BE2C (cell line): ENCODE measurements around the gene RBM48.
A peak's percentile ranks its signal among the peaks of the same experiment; 100 is the strongest.
"Not testable (repeated sequence)": the region's sequence is repeated elsewhere in the genome, so short reads cannot be mapped to it uniquely, and the experiment has no call there.

ENCODE experiments used
- DNase-seq: peaks from one replicate; pipeline ENCODE4 v3.0.0-alpha.2; 2020
- H3K27me3 ChIP-seq: fragments of 250-450 bp; sonication (Bioruptor Pico); 2 replicates; pipeline ENCODE4 v1.5.1; 2020; ENCODE audit warnings: mild to moderate bottlenecking
- H3K36me3 ChIP-seq: fragments of 250-450 bp; sonication (Bioruptor Pico); 2 replicates; pipeline ENCODE4 v1.5.1; 2020; ENCODE audit warnings: mild to moderate bottlenecking
- H3K4me1 ChIP-seq: fragments of 250-450 bp; sonication (Bioruptor Pico); 2 replicates; pipeline ENCODE4 v1.5.1; 2020
- H3K4me3 ChIP-seq: 2 replicates; pipeline ENCODE4 v1.5.1; 2011; ENCODE audit warnings: low read depth, low read length
- H3K9me3 ChIP-seq: fragments of 250-450 bp; sonication (Bioruptor Pico); 2 replicates; pipeline ENCODE4 v1.5.1; 2020
- CTCF ChIP-seq: IDR thresholded peaks from 2 replicates; pipeline ENCODE4 v1.5.1; 2012; ENCODE audit warnings: mild to moderate bottlenecking, low read depth, low read length

The RBM48 gene

DNA sequence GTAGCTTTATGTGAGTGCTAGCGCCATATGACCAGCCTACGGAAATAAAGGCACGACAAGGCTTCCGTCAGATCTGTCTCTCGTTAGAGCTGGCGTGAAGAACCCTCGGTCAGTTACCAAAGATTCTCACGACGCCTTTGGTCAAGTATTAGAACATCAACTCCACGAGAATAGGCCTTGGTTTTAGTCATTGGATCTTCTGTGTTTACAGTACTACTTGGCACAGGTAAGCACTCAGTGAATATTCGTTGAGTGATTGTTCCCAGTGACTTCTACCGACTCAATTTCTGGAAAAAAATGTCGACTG, 316 bp downstream of the RBM48 start:
- no peak for DNase-seq
- H3K4me3 ChIP-seq, result peak overlapping the region; percentile 90

DNA sequence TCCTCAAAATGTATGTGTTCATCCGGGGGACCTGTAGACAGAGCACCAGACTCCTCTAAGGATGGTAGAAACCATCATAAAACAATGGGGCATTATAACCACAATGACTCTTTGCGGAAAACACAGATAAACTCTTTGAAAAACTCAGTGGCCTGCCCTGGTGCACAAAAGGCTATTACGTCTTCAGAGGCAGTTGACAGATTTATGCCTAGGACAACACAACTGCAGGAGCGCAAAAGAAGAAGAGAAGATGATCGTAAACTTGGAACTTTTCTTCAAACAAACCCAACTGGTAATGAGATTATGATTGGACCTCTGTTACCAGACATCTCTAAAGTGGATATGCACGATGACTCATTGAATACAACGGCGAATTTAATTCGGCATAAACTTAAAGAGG, 6.0 kb downstream of the RBM48 start:
- no peak overlapping the region for H3K4me3 ChIP-seq
- no peak for TF ChIP-seq CTCF
- no peaks in the 10 kb centered on the region for H3K9me3 ChIP-seq
- no peaks in the 10 kb centered on the region for H3K27me3 ChIP-seq
- no peaks in the 10 kb centered on the region for H3K4me1 ChIP-seq
- DNase-seq, result no peak
- H3K36me3 ChIP-seq, result peaks cover 61% of the 10 kb centered on the region

More for the DNA sequence above, 316 bp downstream of the RBM48 start:
- Histone ChIP-seq H3K27me3 (no peaks in the 10 kb centered on the region), H3K4me1 (no peaks in the 10 kb centered on the region), H3K9me3 (no peaks in the 10 kb centered on the region), H3K36me3 (peaks cover 22% of the 10 kb centered on the region)
- TF ChIP-seq CTCF, result no peak

DNA sequence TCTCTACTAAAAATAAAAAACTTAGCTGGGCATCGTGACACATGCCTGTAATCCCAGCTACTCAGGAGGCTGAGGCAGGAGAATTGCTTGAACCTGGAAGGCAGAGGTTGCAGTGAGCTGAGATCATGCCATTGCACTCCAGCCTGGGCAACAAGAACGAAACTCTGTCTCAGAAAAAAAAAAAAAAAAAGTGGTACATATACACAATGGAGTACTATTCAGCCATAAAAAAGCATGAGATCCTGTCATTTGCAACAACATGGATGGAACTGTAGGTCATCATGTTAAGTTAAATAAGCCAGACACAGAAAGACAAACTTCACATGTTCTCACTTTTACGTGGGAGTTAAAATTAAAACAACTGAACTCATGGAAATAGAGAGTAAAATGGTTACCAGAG, 14.9 kb downstream of the RBM48 start:
- not testable (repeated sequence) for H3K4me1 ChIP-seq, H3K9me3 ChIP-seq, H3K4me3 ChIP-seq, H3K27me3 ChIP-seq, H3K36me3 ChIP-seq, DNase-seq

DNA sequence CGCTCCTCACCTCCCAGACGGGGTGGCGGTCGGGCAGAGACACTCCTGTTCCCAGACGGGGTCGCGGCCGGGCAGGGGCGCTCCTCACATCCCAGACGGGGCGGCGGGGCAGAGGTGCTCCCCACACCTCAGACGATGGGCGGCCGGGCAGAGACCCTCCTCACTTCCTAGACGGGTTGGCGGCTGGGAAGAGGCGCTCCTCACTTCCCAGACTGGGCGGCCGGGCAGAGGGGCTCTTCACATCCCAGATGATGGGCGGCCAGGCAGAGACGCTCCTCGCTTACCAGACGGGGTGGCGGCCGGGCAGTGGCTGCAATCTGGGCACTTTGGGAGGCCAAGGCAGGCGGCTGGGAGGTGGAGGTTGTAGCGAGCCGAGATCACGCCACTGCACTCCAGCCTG, 16.5 kb downstream of the RBM48 start:
- H3K36me3 ChIP-seq, H3K27me3 ChIP-seq, H3K4me1 ChIP-seq, DNase-seq, H3K4me3 ChIP-seq, H3K9me3 ChIP-seq: not testable (repeated sequence)

GRCh38 chr7:92546856-92547497, 18.4 kb downstream of the RBM48 start:
- no peak for DNase-seq
- no peak overlapping the region for H3K4me3 ChIP-seq
- no peaks in the 10 kb centered on the region for H3K36me3 ChIP-seq
- TF ChIP-seq CTCF, result no peak
- no peaks in the 10 kb centered on the region for H3K4me1 ChIP-seq
- no peaks in the 10 kb centered on the region for H3K27me3 ChIP-seq
- H3K9me3 ChIP-seq, result no peaks in the 10 kb centered on the region

DNA sequence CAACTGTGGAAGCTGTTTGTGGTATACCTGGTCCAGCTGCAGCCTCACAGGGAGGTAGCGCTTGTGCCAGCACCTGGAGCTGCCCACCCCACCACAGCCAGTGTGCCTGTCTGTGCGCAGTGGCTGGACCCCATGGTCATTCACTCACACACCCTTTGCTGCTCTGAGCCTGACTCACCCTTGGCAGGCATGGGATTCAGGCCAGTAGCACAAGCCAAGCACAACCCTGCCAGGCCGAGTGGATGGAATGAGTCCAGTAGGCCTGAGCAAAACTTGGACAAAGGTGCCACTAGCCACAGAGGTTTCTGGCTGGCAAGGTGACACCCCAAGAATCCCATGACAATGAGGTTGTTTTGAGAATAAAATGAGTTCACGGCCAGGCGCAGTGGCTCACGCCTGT, 19.0 kb downstream of the RBM48 start:
- Histone ChIP-seq H3K36me3 (no peaks in the 10 kb centered on the region), H3K27me3 (no peaks in the 10 kb centered on the region)
- TF ChIP-seq CTCF, result no peak

DNA sequence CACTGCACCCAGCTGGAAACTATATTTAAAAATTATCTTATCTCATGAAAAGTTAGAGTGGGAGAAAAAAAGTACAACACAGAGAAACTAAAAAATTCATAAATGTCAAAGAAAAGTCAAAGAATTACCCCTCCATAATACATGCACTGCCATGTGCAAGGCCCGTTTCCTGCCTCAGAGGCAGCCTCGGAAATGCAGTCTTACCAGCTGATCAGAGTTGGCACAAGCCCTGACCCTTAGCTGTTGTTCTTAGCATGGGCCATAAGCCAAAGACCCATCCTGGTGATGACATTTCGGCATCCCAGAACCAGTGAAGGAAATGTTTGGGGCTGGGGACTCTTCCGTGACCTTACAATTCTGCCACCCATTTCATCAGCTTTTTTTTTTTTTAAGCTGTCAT, 21.6 kb downstream of the RBM48 start:
- no peaks in the 10 kb centered on the region for H3K4me1 ChIP-seq
- H3K9me3 ChIP-seq, result no peaks in the 10 kb centered on the region
- no peak overlapping the region for H3K4me3 ChIP-seq
- no peaks in the 10 kb centered on the region for H3K36me3 ChIP-seq
- no peak for TF ChIP-seq CTCF
- no peaks in the 10 kb centered on the region for H3K27me3 ChIP-seq
- no peak for DNase-seq

More for the DNA sequence above, 19.0 kb downstream of the RBM48 start:
- H3K4me1 ChIP-seq, result no peaks in the 10 kb centered on the region
- no peaks in the 10 kb centered on the region for H3K9me3 ChIP-seq
- DNase-seq, result no peak
- H3K4me3 ChIP-seq, result no peak overlapping the region
